GM12878 (cell line): ENCODE results near the gene MAN1A1. TPM values are rescaled to one million over a fixed set of nuclear protein-coding genes. Genes with fewer than 3 reads are reported as not detected.
A peak's percentile ranks its signal among the peaks of the same experiment; 100 is the strongest.

ENCODE experiments used
- ATAC-seq: fragments of 200-7000 bp; cut with Tn5 transposase; 3 replicates; pipeline ENCODE4 v1.9.1; 2020; ENCODE audit warnings: mild to moderate bottlenecking, moderate library complexity
- BruUV-seq: library from RNA; stranded (reverse); fragments of 400-500 nt; replicated peaks from 2 replicates; lab custom pipeline; 2021; lab: Mats Ljungman, UMichigan
- CTCF ChIA-PET: fragments of 300-600 bp; sonication (Branson Sonifier 250); formaldehyde crosslinking; extraction: SDS; loops from one replicate; lab custom pipeline; 2021; ENCODE audit warnings: inconsistent platforms; lab: Yijun Ruan, JAX
- POLR2A ChIA-PET: fragments of 350-600 bp; formaldehyde crosslinking; extraction: SDS; loops from one replicate; lab custom pipeline; 2021; ENCODE audit warnings: inconsistent platforms; lab: Charles Lee
- RAD21 ChIA-PET: fragments of 300-600 bp; sonication (Branson Sonifier 250); formaldehyde crosslinking; loops from one replicate; lab custom pipeline; 2023; ENCODE audit warnings: antibody characterized with exemption; ENCODE audit not compliant: unreplicated experiment; lab: Charles Lee
- SMC1A ChIA-PET: fragments of 300-600 bp; sonication (Branson Sonifier 250); formaldehyde crosslinking; loops from one replicate; lab custom pipeline; 2023; ENCODE audit not compliant: unreplicated experiment, uncharacterized antibody; lab: Charles Lee
- DNase-seq: peaks from one replicate; pipeline ENCODE4 v3.0.0-alpha.2; 2011; ENCODE audit warnings: low read depth, low spot score
- FAIRE-seq: peaks from 3 replicates; lab custom pipeline; 2011; peaks lifted over from hg19 to GRCh38; lab: Jason Lieb, UNC
- H2AFZ ChIP-seq: 2 replicates; pipeline ENCODE4 v1.6.0; 2011; ENCODE audit warnings: low read depth, low read length, control low read depth; ENCODE audit not compliant: control insufficient read depth
- H3K27ac ChIP-seq: 2 replicates; pipeline ENCODE4 v1.5.1; 2011; ENCODE audit warnings: control low read depth; ENCODE audit not compliant: control insufficient read depth, insufficient read depth
- H3K27me3 ChIP-seq, 2 experiments: replicated peaks in 1 of 2; 2 replicates each; pipeline versions ENCODE4 v1.6.0 to v1.6.1; 2011; ENCODE audit warnings: low read length in 1 of 2; ENCODE audit not compliant: control insufficient read depth in 2 of 2, insufficient read depth in 2 of 2
- H3K36me3 ChIP-seq, 2 experiments: 2 replicates each; pipeline ENCODE4 v1.5.1; 2011; ENCODE audit warnings: low read length in 1 of 2; ENCODE audit not compliant: control insufficient read depth in 2 of 2, insufficient read depth in 2 of 2
- H3K4me1 ChIP-seq: 2 replicates; pipeline ENCODE4 v1.6.1; 2011; ENCODE audit warnings: mild to moderate bottlenecking, low read length, moderate library complexity, mixed read lengths; ENCODE audit not compliant: control insufficient read depth, insufficient read depth
- H3K4me2 ChIP-seq: 2 replicates; pipeline ENCODE4 v1.6.0; 2011; ENCODE audit warnings: control low read depth; ENCODE audit not compliant: control insufficient read depth, insufficient read depth
- H3K4me3 ChIP-seq: fragments of 200-600 bp; sonication (generic); 2 replicates; pipeline ENCODE4 v1.5.1; 2016
- H3K79me2 ChIP-seq: 2 replicates; pipeline ENCODE4 v1.6.0; 2011; ENCODE audit warnings: low read length; ENCODE audit not compliant: control insufficient read depth, insufficient read depth
- H3K9ac ChIP-seq: 2 replicates; pipeline ENCODE4 v1.8.0; 2011; ENCODE audit warnings: low read length, control low read depth, mixed read lengths; ENCODE audit not compliant: control insufficient read depth, insufficient read depth
- H3K9me3 ChIP-seq: replicated peaks from 3 replicates; pipeline ENCODE4 v1.5.1; 2011; ENCODE audit warnings: mild to moderate bottlenecking, low read length; ENCODE audit not compliant: control insufficient read depth, insufficient read depth
- H4K20me1 ChIP-seq: 2 replicates; pipeline ENCODE4 v1.6.0; 2011; ENCODE audit not compliant: control insufficient read depth, insufficient read depth
- EED ChIP-seq: sonication (generic); IDR thresholded peaks from 2 replicates; pipeline ENCODE4 v1.6.1; 2016; ENCODE audit warnings: antibody characterized with exemption, low read depth
- RAD21 ChIP-seq: IDR thresholded peaks from 2 replicates; pipeline ENCODE4 v1.6.1; 2011; ENCODE audit warnings: mild to moderate bottlenecking, low read depth, low read length, moderate library complexity; ENCODE audit not compliant: insufficient read depth
- RELA ChIP-seq: fragments of 450-650 bp; IDR thresholded peaks from 2 replicates; pipeline ENCODE4 v1.8.0; 2014; ENCODE audit warnings: borderline replicate concordance; ENCODE audit not compliant: partially characterized antibody
- RUNX3 ChIP-seq: IDR thresholded peaks from 2 replicates; pipeline ENCODE4 v1.6.1; 2012; ENCODE audit warnings: low read length, inconsistent platforms
- SMAD5 ChIP-seq: IDR thresholded peaks from 2 replicates; pipeline ENCODE4 v1.6.1; 2016; ENCODE audit warnings: antibody characterized with exemption, low read depth
- SPI1 ChIP-seq: IDR thresholded peaks from 2 replicates; pipeline ENCODE4 v1.6.1; 2011; ENCODE audit warnings: low read depth, mild to moderate bottlenecking, low read length, moderate library complexity, borderline replicate concordance; ENCODE audit not compliant: insufficient read depth
- ZNF274 ChIP-seq: IDR thresholded peaks from one replicate; pipeline ENCODE4 v1.8.0; 2011; ENCODE audit not compliant: insufficient read length, insufficient read depth
- WGBS: methylation state at CpG from one replicate; pipeline ENCODE4 v1.1.6; 2016; ENCODE audit warnings: low lambda C conversion rate; ENCODE audit not compliant: insufficient replicate concordance, insufficient coverage; ENCODE audit errors: missing lambda C conversion rate; 5-methylcytosine and 5-hydroxymethylcytosine counted together
- in situ Hi-C: fragments of 300-500 bp; cut with MboI; formaldehyde crosslinking; loops from 9 replicates; pipeline ENCODE4 v1.14.3; 2018; ENCODE audit warnings: mixed read lengths
- intact Hi-C: fragments of 100-400 bp; cut with micrococcal nuclease; formaldehyde crosslinking; loops from one replicate; pipeline ENCODE4 v1.14.2; 2022; ENCODE audit not compliant: unreplicated experiment
- polyA plus RNA-seq, 11 experiments: library from polyadenylated mRNA; depleted of rRNA in 4 of 11; unstranded in 6 of 11; stranded (reverse) in 5 of 11; fragments of >200 nt; fragmentation: Nextera tagmentation in 4 of 11; fragmentation: Illumina TruSeq in 1 of 11; extraction: Ambion mirVana in 4 of 11; extraction: Trizol in 1 of 11; gene quantifications; 1 replicate in 1 of 11; 2 replicates in 10 of 11; pipeline versions ENCODE4 v1.2.1 to v1.2.3, GENCODE V29; 2011 to 2016; ENCODE audit warnings: inconsistent platforms in 2 of 11, missing spikeins in 2 of 11, low read depth in 1 of 11
- total RNA-seq, 4 experiments: library from RNA; depleted of rRNA in 3 of 4; stranded (reverse); fragments of >200 nt in 3 of 4; fragmentation: Illumina TruSeq in 1 of 4; extraction: Trizol in 1 of 4; gene quantifications; 2 replicates each; pipeline versions ENCODE4 v1.2.1 to v1.2.3, GENCODE V29; 2013 to 2021
- TF ChIP-seq, protein P1 (sequence below): IDR thresholded peaks from 2 replicates; pipeline ENCODE4 v1.6.1; 2012; ENCODE audit warnings: improper control_type of control experiment, low read depth, low read length; ENCODE audit not compliant: insufficient replicate concordance

MAN1A1 gene
- total and polyA plus RNA-seq, 10 of the 15 experiments (the other 5 are each of a cell fraction or from before 2014, with no cell fraction given) = 5.4 to 28.1 (median 19.5) TPM

DNA sequence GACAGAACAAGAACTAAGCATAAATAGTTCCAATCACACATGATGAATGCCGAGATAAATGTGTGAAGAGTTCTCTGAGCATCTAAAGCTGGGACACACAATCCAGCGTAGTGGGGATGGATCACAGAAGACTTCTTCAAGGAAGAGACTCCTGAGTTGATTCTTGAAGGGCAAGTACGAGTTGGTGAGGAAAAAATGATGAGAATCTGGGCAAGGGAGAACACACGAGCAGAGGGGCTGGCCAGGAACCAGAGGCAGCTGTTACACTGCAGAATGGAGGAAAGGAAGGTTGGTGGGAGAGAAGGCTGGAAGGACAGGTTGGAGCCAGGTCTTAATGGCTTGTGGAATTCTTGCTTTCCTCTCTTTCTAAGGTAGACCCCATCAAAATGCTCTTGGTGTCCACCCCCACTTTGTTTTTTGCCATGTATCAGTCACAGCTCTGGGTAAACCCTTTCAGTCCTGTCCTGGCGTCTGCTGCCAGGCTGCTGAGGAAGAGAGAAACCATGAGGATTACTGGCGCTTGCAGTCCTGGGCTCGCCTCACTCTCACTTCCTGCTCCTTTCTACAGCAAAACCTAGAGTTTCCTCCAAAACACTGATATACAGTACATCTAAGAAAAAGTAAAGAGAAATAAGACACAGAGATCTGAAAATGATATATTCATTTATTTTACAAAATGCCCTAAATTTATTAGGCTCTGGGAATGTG is 143.5 kb downstream of the MAN1A1 start:
- Histone ChIP-seq H3K79me2 (no peaks in the 10 kb centered on the region), H3K9me3 (no peaks in the 10 kb centered on the region), H3K36me3 (peaks cover 2 to 7% of the 10 kb centered on the region in 2 experiments; a peak in 3 of 4 replicates), H3K4me2 (no peak overlapping the region), H4K20me1 (no peaks in the 10 kb centered on the region)
- intact Hi-C loops = no loop called here
- TF ChIP-seq RUNX3 (0 out of 2 replicates have a peak, but pooled peaks have one; percentile 13), EED (peak; percentile 63), SMAD5 (no peak), SPI1 (peak; percentile 58), RELA (no peak), RAD21 (0 out of 2 replicates have a peak, but pooled peaks have one; percentile 5), ZNF274 (no peak)
- TF ChIP-seq, protein P1, sequence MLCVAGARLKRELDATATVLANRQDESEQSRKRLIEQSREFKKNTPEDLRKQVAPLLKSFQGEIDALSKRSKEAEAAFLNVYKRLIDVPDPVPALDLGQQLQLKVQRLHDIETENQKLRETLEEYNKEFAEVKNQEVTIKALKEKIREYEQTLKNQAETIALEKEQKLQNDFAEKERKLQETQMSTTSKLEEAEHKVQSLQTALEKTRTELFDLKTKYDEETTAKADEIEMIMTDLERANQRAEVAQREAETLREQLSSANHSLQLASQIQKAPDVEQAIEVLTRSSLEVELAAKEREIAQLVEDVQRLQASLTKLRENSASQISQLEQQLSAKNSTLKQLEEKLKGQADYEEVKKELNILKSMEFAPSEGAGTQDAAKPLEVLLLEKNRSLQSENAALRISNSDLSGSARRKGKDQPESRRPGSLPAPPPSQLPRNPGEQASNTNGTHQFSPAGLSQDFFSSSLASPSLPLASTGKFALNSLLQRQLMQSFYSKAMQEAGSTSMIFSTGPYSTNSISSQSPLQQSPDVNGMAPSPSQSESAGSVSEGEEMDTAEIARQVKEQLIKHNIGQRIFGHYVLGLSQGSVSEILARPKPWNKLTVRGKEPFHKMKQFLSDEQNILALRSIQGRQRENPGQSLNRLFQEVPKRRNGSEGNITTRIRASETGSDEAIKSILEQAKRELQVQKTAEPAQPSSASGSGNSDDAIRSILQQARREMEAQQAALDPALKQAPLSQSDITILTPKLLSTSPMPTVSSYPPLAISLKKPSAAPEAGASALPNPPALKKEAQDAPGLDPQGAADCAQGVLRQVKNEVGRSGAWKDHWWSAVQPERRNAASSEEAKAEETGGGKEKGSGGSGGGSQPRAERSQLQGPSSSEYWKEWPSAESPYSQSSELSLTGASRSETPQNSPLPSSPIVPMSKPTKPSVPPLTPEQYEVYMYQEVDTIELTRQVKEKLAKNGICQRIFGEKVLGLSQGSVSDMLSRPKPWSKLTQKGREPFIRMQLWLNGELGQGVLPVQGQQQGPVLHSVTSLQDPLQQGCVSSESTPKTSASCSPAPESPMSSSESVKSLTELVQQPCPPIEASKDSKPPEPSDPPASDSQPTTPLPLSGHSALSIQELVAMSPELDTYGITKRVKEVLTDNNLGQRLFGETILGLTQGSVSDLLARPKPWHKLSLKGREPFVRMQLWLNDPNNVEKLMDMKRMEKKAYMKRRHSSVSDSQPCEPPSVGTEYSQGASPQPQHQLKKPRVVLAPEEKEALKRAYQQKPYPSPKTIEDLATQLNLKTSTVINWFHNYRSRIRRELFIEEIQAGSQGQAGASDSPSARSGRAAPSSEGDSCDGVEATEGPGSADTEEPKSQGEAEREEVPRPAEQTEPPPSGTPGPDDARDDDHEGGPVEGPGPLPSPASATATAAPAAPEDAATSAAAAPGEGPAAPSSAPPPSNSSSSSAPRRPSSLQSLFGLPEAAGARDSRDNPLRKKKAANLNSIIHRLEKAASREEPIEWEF = no peak
- TF ChIP-seq, all 136 proteins: peak for 4
- in situ Hi-C loops = no loop called here
- Histone ChIP-seq H3K4me3 (no peak overlapping the region), H3K27me3 (no peaks in the 10 kb centered on the region), H3K9ac (no peak overlapping the region), H2AFZ (no peak overlapping the region), H3K4me1 (peaks cover 2% of the 10 kb centered on the region; the same call in 1 of the 2 replicates), H3K27ac (no peak overlapping the region)
- WGBS = 42% methylated on average over 7 of the region's 7 CpGs
- POLR2A ChIA-PET = interaction anchor here (0.8 kb wide), 1 partner anchor 250 kb away, joined by 3 read pairs; no protein-coding TSS in a partner anchor
- FAIRE-seq = no peak
- peak; percentile 19 for DNase-seq
- BruUV-seq = no TSS peak
- SMC1A ChIA-PET = interaction anchor here (0.9 to 2.1 kb wide), 10 partner anchors 18 to 141 kb away, joined by 3 to 8 read pairs (median 3); no protein-coding TSS in a partner anchor
- CTCF ChIA-PET = interaction anchor here (1.1 kb wide), 1 partner anchor 138 kb away, joined by 3 read pairs; no protein-coding TSS in a partner anchor
- peak; percentile 81 for ATAC-seq
- RAD21 ChIA-PET = interaction anchor here (0.9 to 1.0 kb wide), 2 partner anchors 103 to 109 kb away, joined by 3 to 4 read pairs; no protein-coding TSS in a partner anchor
